Naive thymus-derived CD8-positive, alpha-beta T cell (primary cell): ENCODE results near the gene CARD6. TPM values are rescaled to one million over a fixed set of nuclear protein-coding genes. Genes with fewer than 3 reads are reported as not detected.
"Not testable (repeated sequence)": the region's sequence is repeated elsewhere in the genome, so short reads cannot be mapped to it uniquely, and the experiment has no call there.

Experiments used
- ATAC-seq, 2 donors: fragments of 150-1000 bp; cut with Tn5 transposase in 1 of 2; sonication (Bioruptor Pico), chemical (Tn5 transposase) in 1 of 2; 1 replicate in 1 of 2; 2 replicates in 1 of 2; pipeline ENCODE4 v1.10.0; 2021; ENCODE audit warnings: mild to moderate bottlenecking in 2 of 2, moderate library complexity in 2 of 2
- POLR2A ChIA-PET: fragments of 350-600 bp; sonication (Branson Sonifier 250); formaldehyde crosslinking; loops from one replicate; lab custom pipeline; 2021; ENCODE audit warnings: antibody characterized with exemption; lab: Charles Lee
- DNase-seq, 10 donors: peaks; one replicate each; pipeline versions ENCODE4 v3.0.0 to v3.0.0-alpha.2; 2020 to 2022
- H3K27ac Mint-ChIP-seq, 10 donors: one replicate each; pipeline ENCODE4 v1.8.0; 2020 to 2022; ENCODE audit warnings: mild to moderate bottlenecking in 10 of 10, mixed read lengths in 10 of 10, moderate library complexity in 4 of 10, inconsistent platforms in 1 of 10
- H3K27me3 Mint-ChIP-seq, 5 donors: one replicate each; pipeline ENCODE4 v1.8.0; 2021 to 2022; ENCODE audit warnings: mixed read lengths in 5 of 5
- H3K36me3 Mint-ChIP-seq, 3 donors: one replicate each; pipeline ENCODE4 v1.8.0; 2020 to 2022; ENCODE audit warnings: mixed read lengths in 3 of 3, mild to moderate bottlenecking in 2 of 3, inconsistent platforms in 1 of 3
- H3K4me1 Mint-ChIP-seq, 4 donors: one replicate each; pipeline ENCODE4 v1.8.0; 2021 to 2022; ENCODE audit warnings: mixed read lengths in 4 of 4
- H3K4me3 Mint-ChIP-seq, 10 donors: one replicate each; pipeline ENCODE4 v1.8.0; 2020 to 2022; ENCODE audit warnings: mild to moderate bottlenecking in 10 of 10, mixed read lengths in 10 of 10, moderate library complexity in 6 of 10, inconsistent platforms in 1 of 10
- H3K9me3 Mint-ChIP-seq, 9 donors: one replicate each; pipeline ENCODE4 v1.8.0; 2020 to 2022; ENCODE audit warnings: mixed read lengths in 9 of 9, mild to moderate bottlenecking in 3 of 9, inconsistent platforms in 1 of 9, moderate library complexity in 1 of 9
- polyA plus RNA-seq, 3 donors: library from polyadenylated mRNA; unstranded; fragments of 300-500 nt; fragmentation: Illumina TruSeq; gene quantifications; one replicate each; pipeline ENCODE4 v1.2.3, GENCODE V29; 2021
- total RNA-seq, 8 experiments: library from RNA in 2 of 8; stranded (reverse) in 2 of 8; gene quantifications; one replicate each; pipeline ENCODE4 v1.2.3 and lab custom pipeline; 2021 to 2026

CARD6 gene, protein sequence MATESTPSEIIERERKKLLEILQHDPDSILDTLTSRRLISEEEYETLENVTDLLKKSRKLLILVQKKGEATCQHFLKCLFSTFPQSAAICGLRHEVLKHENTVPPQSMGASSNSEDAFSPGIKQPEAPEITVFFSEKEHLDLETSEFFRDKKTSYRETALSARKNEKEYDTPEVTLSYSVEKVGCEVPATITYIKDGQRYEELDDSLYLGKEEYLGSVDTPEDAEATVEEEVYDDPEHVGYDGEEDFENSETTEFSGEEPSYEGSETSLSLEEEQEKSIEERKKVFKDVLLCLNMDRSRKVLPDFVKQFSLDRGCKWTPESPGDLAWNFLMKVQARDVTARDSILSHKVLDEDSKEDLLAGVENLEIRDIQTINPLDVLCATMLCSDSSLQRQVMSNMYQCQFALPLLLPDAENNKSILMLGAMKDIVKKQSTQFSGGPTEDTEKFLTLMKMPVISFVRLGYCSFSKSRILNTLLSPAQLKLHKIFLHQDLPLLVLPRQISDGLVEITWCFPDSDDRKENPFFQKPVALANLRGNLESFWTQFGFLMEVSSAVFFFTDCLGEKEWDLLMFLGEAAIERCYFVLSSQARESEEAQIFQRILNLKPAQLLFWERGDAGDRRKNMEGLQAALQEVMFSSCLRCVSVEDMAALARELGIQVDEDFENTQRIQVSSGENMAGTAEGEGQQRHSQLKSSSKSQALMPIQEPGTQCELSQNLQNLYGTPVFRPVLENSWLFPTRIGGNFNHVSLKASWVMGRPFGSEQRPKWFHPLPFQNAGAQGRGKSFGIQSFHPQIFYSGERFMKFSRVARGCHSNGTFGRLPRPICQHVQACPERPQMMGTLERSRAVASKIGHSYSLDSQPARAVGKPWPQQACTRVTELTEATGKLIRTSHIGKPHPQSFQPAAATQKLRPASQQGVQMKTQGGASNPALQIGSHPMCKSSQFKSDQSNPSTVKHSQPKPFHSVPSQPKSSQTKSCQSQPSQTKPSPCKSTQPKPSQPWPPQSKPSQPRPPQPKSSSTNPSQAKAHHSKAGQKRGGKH
- 1 to 10 TPM; 1.7 to 1.8 TPM for total RNA-seq
- polyA plus RNA-seq: 1 to 10 TPM in 1 of 3 donors, under 1 TPM in 2; 0.12 to 1.1 (median 0.66) TPM
- 0.49 to 6.0 (median 1.9) reads per million in 6 experiments for total RNA-seq (lab: John Stamatoyannopoulos, UW)

DNA sequence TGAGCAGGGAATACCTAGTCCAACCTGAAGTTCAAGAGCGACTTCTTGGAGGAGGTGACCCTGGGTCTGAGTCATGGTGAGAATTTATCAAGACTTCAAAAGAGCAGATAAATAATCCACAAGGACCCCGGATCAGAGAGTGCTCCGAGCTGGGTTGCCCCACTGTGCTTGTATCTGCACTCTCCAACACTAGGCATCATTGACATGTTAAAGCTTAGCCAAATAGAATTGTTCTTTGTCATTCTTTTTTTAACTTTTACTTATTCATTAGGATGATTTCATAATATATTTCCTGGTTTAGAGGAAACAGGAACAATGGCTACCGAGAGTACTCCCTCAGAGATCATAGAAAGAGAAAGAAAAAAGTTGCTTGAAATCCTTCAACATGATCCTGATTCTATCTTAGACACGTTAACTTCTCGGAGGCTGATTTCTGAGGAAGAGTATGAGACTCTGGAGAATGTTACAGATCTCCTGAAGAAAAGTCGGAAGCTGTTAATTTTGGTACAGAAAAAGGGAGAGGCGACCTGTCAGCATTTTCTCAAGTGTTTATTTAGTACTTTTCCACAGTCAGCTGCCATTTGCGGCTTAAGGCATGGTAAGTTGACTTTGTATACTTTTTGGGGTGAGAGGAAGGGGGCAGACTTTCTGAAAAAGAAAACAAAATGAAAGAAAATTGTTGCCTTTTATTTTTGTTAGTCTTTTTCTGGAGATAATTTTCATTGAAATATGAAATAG lies at the start of gene CARD6:
TSS of gene CARD6 (plus strand) at position 300 of the 738 bp plus-strand sequence. CDS start at position 316, 16 bp downstream.
- peak; percentile 40 to 53 for ATAC-seq

DNA sequence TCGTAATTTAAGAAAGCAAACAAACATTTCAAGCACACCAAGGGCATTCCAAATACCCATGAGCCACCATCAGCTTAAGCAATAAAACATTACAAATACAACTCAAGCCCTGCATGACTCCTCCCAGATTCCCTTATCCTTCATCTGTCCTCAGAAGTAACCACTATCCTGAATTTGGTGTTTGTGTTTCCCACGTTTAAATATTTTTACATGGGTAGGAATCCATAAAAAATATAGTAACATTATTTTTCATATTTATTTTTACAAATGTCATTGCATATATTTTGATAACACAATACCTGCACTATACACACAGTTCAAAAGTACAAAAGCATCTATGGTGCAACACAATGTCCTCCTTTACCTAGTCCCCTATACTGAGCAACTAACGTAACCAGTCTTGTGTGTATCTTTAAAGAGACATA lies 49.4 kb upstream of the CARD6 start:
- Mint-ChIP-seq H3K36me3 (peaks cover 10 to 37% (median 17%) of the 10 kb centered on the region in 3 donors), H3K27ac (no peak overlapping the region), H3K4me1 (peaks cover 27 to 81% (median 75%) of the 10 kb centered on the region in 4 donors), H3K9me3 (no peaks in the 10 kb centered on the region), H3K27me3 (no peaks in the 10 kb centered on the region), H3K4me3 (no peak overlapping the region)
- DNase-seq: no peak
- POLR2A ChIA-PET: no interaction called here
- ATAC-seq: no peak

More for the DNA sequence above, at the start of gene CARD6:
- peaks cover 0 to 2% (median 0%) of the 10 kb centered on the region in 9 donors for H3K9me3 Mint-ChIP-seq
- peaks cover 3 to 33% (median 8%) of the 10 kb centered on the region in 4 donors for H3K4me1 Mint-ChIP-seq
- H3K27ac Mint-ChIP-seq: peak within 1 kb of the TSS; percentile 31 to 89 (median 80)
- peaks cover 0 to 32% (median 13%) of the 10 kb centered on the region in 5 donors for H3K27me3 Mint-ChIP-seq
- peaks cover 0 to 5% (median 2%) of the 10 kb centered on the region in 3 donors for H3K36me3 Mint-ChIP-seq
- H3K4me3 Mint-ChIP-seq: peak within 1 kb of the TSS; percentile 74 to 94 (median 86)
- DNase-seq: no peak
- POLR2A ChIA-PET: no interaction called here

DNA sequence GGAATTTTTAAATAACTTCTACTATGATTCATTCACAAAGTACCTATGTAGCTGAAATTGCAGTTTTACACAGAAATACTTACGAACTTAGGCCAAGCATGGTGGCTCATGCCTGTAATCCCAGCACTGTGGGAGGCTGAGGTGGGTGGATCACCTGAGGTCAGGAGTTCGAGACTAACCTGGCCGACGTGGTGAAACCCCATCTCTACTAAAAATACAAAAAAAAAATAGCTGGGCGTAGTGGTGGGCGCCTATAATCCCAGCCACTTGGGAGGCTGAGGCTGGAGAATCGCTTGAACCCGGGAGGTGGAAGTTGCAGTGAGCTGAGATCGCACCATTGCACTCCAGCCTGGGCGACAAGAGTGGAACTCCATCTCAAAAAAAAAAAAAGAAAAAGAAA lies 48.5 kb upstream of the CARD6 start:
- peaks cover 25 to 84% (median 76%) of the 10 kb centered on the region in 4 donors for H3K4me1 Mint-ChIP-seq
- not testable (repeated sequence) for H3K27ac Mint-ChIP-seq, H3K9me3 Mint-ChIP-seq, H3K27me3 Mint-ChIP-seq, H3K4me3 Mint-ChIP-seq, DNase-seq, ATAC-seq
- peaks cover 8 to 32% (median 17%) of the 10 kb centered on the region in 3 donors for H3K36me3 Mint-ChIP-seq
- POLR2A ChIA-PET: interaction anchor here (0.6 kb wide), 1 partner anchor 8 kb away, joined by 3 read pairs; no protein-coding TSS in a partner anchor

DNA sequence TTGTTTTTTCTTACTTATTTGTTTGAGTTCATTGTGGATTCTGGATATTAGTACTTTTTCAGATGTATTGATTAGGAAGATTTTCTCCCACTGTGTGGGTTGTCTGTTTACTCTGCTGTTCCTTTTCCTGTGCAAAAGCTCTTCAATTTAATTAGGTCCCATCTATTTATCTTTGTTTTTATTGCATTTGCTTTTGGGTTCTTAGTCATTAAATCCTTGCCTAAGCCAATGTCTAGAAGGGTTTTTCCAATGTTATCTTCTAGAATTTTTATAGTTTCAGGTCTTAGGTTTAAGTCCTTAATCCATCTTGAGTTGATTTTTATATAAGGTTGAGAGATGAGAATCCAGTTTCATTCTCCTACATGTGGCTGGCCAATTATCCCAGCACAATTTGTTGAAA lies 46.8 kb upstream of the CARD6 start:
- Mint-ChIP-seq H3K4me1 (peaks cover 22 to 79% (median 64%) of the 10 kb centered on the region in 4 donors), H3K4me3 (peak overlapping the region in 1 of 10 donors; percentile 26), H3K36me3 (peaks cover 0 to 17% (median 4%) of the 10 kb centered on the region in 3 donors)
- POLR2A ChIA-PET, ATAC-seq, H3K9me3 Mint-ChIP-seq, H3K27ac Mint-ChIP-seq, H3K27me3 Mint-ChIP-seq, DNase-seq: not testable (repeated sequence)

DNA sequence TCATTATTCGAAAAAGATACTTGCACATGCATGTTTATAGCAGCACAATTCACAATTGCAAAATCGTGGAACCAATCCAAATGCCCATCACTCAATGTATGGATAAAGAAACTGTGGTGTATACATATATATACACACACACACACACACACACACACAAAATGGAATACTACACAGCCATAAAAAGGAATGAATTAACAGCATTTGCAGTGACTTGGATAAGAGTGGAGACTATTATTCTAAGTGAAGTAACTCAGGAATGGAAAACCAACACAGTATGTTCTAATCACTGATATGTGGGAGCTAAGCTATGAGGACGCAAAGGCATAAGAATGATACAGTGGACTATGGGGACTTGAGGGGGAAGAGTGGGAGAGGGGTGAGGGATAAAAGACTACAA lies 46.3 kb upstream of the CARD6 start:
- Mint-ChIP-seq H3K4me1 (peaks cover 21 to 78% (median 61%) of the 10 kb centered on the region in 4 donors), H3K27ac (peak overlapping the region in 1 of 10 donors; percentile 47), H3K36me3 (peaks cover 0 to 16% (median 4%) of the 10 kb centered on the region in 3 donors), H3K4me3 (peak overlapping the region in 1 of 10 donors; percentile 1)
- ATAC-seq, H3K27me3 Mint-ChIP-seq, H3K9me3 Mint-ChIP-seq, POLR2A ChIA-PET, DNase-seq: not testable (repeated sequence)

DNA sequence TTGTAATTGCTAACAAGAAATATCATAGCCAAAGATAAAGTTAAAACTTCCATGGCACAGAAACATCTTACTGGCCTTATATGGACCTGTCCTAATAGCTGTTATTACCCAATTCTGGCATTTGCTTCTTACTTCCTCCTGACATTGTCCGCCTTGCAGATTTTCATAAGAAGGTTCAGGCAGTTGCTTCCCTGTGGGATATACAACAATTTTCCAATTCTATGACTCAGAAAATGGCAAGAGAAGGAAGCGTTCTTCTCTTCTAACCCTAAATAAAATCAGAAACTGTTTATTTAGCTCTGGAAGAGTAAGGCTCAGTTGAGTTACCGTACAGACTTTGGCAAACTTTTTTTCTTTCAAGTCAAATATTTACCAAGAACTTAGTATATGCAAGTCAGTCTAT lies 44.7 kb upstream of the CARD6 start:
- no peaks in the 10 kb centered on the region for H3K27me3 Mint-ChIP-seq
- peak overlapping the region; percentile 40 to 96 (median 92) for H3K4me3 Mint-ChIP-seq
- H3K4me1 Mint-ChIP-seq: peaks cover 15 to 62% (median 48%) of the 10 kb centered on the region in 4 donors
- peaks cover 0 to 13% (median 4%) of the 10 kb centered on the region in 3 donors for H3K36me3 Mint-ChIP-seq
- no peak for ATAC-seq
- POLR2A ChIA-PET: interaction anchor here (0.6 kb wide), 1 partner anchor 39 kb away, joined by 4 read pairs; the partner anchor contains the start of gene RPL37
- H3K27ac Mint-ChIP-seq: peak overlapping the region in 7 of 10 donors; percentile 72 to 96 (median 81)
- no peaks in the 10 kb centered on the region for H3K9me3 Mint-ChIP-seq
- DNase-seq: no peak

DNA sequence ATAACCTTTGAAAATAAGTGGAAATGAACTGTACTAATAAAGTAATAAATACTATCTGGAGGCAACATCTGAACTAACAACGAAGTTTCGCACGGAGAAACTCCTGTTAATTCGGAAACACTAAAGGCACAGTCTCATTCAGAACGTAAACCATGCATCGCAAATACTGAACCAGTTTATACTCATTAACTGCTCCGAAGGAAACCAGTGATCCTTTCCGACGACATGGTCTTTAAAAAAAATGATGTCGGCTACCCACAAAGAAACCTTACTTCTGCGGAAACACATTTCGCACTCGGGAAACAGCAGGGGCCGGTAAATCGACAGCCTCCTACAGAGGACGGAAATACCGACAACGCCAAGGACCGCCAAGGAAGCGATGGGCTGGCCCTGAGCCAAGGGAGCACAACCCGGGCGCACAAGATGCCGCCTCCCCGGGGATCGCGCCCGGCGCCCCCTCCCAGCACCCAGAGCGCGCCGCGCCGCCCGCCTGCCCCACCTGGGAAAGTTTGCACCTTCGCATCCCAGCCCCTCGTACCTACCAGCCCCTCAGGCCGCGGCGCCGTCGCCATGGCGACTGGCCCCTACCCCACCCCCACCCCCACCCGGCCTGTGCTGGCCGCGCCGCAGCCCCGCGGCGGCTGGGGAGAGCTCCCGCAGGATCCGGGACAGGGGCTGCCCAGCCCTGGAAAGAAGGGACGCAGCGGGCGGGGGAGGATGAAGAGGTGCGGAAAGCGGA lies 43.7 kb upstream of the CARD6 start:
- POLR2A ChIA-PET: interaction anchor here (1.8 to 2.0 kb wide), 2 partner anchors 37 to 42 kb away, joined by 7 to 21 read pairs; partner anchors contain the start of genes RPL37 and TTC33
- Mint-ChIP-seq H3K27ac (peak overlapping the region; percentile 86 to 97 (median 96)), H3K36me3 (peaks cover 0 to 13% (median 4%) of the 10 kb centered on the region in 3 donors), H3K9me3 (no peaks in the 10 kb centered on the region), H3K27me3 (no peaks in the 10 kb centered on the region), H3K4me3 (peak overlapping the region; percentile 81 to 96 (median 92)), H3K4me1 (peaks cover 15 to 55% (median 46%) of the 10 kb centered on the region in 4 donors)
- DNase-seq (peak; percentile 64 to 87 (median 74)), ATAC-seq (peak; percentile 44 to 46)

DNA sequence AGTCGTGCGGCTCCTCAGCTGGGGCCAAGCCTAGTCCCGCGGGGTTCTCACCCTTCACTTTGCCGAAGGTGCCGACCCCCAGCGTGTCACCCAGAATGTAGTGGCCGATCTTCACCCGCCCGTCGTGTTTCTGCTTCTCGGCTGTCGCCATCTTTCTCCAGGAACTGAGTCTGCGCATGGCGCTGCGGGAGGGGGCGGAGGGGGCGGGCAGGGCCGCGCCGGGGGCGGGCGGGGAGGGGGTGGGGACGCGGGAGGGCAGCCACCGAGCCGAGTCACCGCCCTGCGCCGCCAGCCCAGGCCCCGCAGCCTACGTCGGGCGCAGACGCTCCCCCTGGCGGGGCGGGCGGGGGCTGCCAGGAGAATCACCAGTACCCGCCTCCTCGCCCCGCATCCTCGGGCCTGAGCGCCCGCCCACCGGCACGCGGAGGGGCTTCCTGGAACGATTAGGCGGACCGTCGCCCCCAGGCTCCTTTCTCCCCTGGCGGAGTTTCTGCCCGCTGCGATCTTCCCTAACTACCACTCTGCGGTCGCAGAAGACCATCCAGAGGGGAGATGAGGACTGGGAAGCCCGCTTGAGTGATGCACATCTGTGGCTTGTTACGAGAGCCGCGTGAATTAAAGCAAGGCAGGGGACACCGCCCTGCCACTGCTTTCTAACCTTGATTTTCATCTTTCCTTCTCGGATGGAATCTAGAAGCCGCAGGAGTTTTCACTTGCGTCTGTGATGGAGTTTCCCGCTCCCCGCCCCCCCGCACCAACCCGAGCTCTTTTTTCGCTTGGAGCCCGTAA lies 43.0 kb upstream of the CARD6 start, which contains the start of gene PRKAA1:
TSS of gene PRKAA1 (minus strand) at position 363 of the 789 bp plus-strand sequence. CDS start at position 178, 185 bp downstream.
- Mint-ChIP-seq H3K9me3 (no peaks in the 10 kb centered on the region), H3K4me3 (peak within 1 kb of the TSS; percentile 86 to 96 (median 94)), H3K4me1 (peaks cover 15 to 52% (median 44%) of the 10 kb centered on the region in 4 donors), H3K27ac (peak within 1 kb of the TSS; percentile 86 to 97 (median 96)), H3K36me3 (peaks cover 0 to 11% (median 4%) of the 10 kb centered on the region in 3 donors), H3K27me3 (no peaks in the 10 kb centered on the region)
- DNase-seq (peak; percentile 85 to 94 (median 92)), ATAC-seq (peak; percentile 92)
- POLR2A ChIA-PET: interaction anchor here (1.8 to 2.0 kb wide), 2 partner anchors 36 to 43 kb away, joined by 7 to 21 read pairs; partner anchors contain the start of genes RPL37 and TTC33

DNA sequence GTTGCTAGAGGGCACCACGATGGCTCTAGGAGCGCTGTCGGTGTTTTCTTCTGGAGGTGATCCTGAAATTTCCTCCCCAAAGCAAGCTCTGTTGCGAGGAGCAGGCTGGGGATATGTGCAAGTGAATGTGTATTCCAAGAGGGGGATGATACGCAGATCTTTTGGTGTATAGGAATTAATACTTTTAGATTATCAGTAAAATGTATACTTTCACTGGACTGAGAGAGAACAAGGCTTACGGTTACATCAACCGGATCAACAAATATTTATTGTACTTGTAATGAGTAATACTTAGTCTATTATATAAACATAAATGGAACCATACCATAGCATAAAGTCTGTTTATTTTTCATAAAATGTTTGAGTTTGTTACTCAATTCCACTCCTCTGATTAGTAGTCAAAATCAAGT lies 42.4 kb upstream of the CARD6 start:
- Mint-ChIP-seq H3K4me1 (peaks cover 11 to 46% (median 38%) of the 10 kb centered on the region in 4 donors), H3K27ac (peak overlapping the region; percentile 86 to 97 (median 96)), H3K27me3 (no peaks in the 10 kb centered on the region), H3K36me3 (peaks cover 0 to 9% (median 4%) of the 10 kb centered on the region in 3 donors), H3K9me3 (no peaks in the 10 kb centered on the region), H3K4me3 (peak overlapping the region; percentile 86 to 96 (median 94))
- ATAC-seq: no peak
- no peak for DNase-seq
- POLR2A ChIA-PET: interaction anchor here (1.8 to 2.0 kb wide), 2 partner anchors 35 to 44 kb away, joined by 7 to 21 read pairs; partner anchors contain the start of genes RPL37 and TTC33

DNA sequence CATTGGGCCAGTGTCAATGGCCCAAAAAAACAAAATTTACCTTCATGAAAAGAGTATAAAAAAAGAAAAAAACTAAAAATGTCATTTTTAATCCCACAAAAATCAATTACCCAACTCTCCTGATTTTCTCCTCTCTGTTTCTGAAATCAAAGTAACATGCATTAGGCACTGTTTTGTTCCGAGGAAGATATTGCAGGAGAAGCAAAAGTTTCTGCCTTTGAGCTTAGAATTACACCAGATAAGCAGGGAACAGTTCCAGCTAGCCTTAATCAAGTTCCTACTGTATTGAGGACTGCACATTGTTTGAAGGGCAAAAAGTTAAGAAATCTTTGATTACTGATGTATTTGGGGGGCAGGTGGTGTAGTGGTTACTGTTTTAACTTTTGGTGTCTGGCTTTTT lies 41.9 kb upstream of the CARD6 start:
- peak overlapping the region in 9 of 10 donors; percentile 86 to 96 (median 94) for H3K4me3 Mint-ChIP-seq
- no peak for ATAC-seq

More for the DNA sequence above, 41.9 kb upstream of the CARD6 start:
- Mint-ChIP-seq H3K4me1 (peaks cover 8 to 42% (median 34%) of the 10 kb centered on the region in 4 donors), H3K27ac (peak overlapping the region in 8 of 10 donors; percentile 9 to 97 (median 64)), H3K27me3 (no peaks in the 10 kb centered on the region), H3K36me3 (peaks cover 0 to 6% (median 4%) of the 10 kb centered on the region in 3 donors), H3K9me3 (no peaks in the 10 kb centered on the region)
- DNase-seq: peak in 1 of 10 donors; percentile 11
- POLR2A ChIA-PET: interaction anchor here (2.0 kb wide), 1 partner anchor 35 kb away, joined by 21 read pairs; the partner anchor contains the start of gene RPL37
